GM12801 (cell line): ENCODE data around the gene ZCCHC14.

Experiments used
- TF ChIP-seq, protein P1 (sequence below): IDR thresholded peaks from one replicate; pipeline ENCODE4 v1.5.1; 2011; ENCODE audit warnings: control low read depth; ENCODE audit not compliant: insufficient read length; ENCODE audit errors: extremely low read depth

The ZCCHC14 gene

DNA sequence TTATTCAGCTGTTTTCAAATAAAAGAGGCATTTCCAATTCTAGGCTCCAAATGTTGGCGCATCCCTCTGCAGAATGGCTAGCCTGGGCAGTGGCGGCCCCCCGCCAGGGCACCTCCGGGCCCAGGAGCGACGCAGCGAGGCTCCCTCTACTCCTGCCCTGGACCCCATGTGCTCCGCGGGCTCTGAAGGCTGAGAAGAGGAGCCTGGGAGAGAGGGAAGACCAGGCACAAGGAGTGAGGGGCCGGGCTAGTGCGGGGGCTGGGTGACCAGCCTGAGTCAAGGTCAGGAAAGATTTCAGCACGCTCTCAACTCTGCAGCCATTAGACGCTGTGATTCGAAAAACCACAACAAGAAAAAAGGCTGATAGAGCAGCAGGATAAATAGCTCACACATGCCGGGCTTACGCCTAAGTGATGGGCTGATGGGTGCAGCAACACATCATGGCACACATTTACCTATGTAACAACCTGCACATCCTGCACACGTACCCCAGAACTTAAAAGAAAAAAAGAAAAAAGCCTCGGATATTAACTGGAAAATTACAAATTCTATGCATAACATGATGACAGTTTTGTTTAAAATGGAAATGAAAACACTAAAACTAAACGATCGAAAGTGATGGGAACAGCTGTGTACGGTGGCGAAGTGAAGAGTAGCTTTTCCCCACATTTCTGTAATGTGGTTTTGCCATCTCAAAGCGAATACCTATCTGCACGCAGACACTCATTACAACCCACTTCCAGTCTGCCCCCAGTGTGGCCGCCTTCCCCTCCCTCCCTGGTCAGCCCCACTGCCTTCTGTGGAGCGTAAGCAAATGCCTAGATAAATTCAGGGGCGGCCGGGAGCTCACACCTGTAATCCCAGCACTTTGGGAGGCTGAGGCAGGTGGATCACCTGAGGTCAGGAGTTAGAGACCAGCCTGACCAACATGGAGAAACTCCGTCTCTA lies 56.3 kb downstream of the ZCCHC14 start:
- TF ChIP-seq, protein P1, sequence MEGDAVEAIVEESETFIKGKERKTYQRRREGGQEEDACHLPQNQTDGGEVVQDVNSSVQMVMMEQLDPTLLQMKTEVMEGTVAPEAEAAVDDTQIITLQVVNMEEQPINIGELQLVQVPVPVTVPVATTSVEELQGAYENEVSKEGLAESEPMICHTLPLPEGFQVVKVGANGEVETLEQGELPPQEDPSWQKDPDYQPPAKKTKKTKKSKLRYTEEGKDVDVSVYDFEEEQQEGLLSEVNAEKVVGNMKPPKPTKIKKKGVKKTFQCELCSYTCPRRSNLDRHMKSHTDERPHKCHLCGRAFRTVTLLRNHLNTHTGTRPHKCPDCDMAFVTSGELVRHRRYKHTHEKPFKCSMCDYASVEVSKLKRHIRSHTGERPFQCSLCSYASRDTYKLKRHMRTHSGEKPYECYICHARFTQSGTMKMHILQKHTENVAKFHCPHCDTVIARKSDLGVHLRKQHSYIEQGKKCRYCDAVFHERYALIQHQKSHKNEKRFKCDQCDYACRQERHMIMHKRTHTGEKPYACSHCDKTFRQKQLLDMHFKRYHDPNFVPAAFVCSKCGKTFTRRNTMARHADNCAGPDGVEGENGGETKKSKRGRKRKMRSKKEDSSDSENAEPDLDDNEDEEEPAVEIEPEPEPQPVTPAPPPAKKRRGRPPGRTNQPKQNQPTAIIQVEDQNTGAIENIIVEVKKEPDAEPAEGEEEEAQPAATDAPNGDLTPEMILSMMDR, result no peak

DNA sequence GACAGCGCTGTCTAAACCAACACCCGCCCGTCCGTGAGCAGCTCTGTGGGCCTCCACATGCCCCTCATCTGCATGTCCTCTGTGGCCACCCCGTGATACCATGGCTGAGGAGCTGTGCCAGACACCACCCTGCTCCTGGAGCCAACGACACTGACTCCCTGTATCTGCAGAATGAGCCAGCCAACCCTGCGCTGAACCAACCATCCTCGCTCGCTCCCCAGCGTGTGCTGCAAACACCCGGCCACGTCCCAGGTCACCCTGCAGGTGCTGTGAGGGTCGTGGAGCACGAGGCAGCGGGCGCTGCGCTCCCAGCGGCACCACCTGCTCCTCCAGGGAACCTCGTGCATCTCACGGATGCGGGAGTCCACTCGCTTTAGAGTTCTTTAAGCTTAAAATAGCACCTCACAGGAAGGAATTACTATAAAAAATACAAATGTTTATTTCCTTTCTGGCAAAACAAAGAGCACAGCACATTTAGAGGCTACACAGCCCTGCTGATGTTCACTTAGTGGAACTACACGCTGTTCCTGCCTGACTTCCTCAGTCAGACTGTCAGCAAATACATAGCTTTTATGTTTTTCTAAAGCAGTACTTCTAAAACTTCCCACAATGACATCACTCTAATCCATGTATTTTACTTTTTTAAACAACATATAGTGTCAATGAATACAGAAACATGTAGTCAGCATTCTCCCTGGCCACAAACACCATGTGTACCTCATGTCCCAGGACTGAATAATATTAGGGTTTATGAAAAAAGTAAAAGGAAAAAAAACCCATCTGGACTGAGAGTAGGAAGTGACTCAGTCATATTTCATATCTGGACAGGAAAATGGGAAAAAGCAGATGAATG lies 57.2 kb downstream of the ZCCHC14 start:
- TF ChIP-seq, protein P1, result no peak

DNA sequence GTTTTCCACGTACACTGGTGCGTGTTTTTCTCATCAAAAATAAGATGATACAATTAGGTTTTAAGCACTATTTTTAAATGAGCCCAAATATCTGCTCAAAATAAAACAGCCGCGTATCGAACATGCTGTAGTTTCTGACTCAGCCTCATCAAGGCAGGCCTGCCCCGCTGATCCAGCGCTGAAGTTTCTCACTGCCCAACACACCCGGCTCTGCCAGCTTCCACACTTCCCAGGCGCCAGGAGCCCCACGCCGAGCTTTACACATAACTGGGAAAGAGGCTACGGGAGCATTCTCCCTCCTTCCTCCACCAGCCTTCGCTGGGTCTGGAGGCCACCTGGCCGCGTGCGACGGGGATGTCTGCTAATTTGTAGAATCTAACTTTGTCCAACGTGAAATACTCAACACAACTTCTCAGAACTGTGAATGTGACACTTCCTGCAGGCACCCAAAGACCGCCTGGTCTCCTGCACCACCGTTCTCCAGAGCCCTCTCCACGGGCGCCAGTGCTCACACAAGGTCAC lies 58.6 kb downstream of the ZCCHC14 start:
- TF ChIP-seq, protein P1, result no peak

DNA sequence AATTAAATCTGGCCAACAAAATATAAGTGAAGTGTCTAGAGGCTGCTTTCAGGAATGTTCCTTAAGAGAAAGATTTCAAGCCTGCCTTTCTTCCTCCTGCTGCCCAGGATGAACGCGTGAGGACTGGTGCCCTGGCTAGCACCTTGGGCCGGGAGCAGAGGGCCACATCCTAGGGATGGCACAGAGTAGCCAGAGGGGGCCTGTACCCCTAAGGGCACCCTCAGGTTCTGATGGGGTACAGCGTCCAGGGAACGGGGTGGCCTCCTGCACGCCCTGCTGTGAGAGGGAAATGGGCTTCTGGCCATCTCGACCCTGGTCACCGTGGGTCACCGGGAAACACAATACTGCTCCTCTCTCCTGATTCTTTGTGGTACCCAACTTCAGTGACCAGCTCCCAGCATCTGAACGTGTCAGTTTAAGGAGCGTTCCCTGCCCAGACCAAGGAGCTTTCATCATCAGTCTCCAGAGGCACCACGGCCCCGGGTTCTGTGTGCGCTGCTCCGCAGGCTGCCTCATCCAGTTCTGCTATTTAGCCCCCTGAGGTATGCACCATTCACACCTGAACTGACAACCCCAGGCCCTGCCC lies 60.4 kb downstream of the ZCCHC14 start:
- TF ChIP-seq, protein P1, result no peak

DNA sequence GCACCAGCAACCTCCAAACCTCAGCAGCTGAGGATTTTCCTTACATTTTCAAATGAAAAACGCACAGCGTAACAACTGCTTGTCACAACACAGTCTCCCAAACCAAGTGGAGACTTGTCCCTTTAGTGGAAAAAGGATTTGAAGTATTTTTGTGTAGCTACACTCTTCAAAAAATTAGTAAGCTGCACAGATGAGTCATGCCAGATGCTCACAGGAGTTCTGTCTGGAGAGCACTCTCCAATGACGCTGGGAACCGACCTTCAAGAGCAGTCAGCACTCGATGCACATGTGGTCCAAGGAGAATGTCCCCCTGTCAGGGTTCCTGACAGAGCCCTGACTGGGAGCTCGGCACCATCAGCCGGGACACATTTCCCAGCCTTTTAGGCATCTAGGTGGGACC lies 60.9 kb downstream of the ZCCHC14 start:
- TF ChIP-seq, protein P1, result no peak

DNA sequence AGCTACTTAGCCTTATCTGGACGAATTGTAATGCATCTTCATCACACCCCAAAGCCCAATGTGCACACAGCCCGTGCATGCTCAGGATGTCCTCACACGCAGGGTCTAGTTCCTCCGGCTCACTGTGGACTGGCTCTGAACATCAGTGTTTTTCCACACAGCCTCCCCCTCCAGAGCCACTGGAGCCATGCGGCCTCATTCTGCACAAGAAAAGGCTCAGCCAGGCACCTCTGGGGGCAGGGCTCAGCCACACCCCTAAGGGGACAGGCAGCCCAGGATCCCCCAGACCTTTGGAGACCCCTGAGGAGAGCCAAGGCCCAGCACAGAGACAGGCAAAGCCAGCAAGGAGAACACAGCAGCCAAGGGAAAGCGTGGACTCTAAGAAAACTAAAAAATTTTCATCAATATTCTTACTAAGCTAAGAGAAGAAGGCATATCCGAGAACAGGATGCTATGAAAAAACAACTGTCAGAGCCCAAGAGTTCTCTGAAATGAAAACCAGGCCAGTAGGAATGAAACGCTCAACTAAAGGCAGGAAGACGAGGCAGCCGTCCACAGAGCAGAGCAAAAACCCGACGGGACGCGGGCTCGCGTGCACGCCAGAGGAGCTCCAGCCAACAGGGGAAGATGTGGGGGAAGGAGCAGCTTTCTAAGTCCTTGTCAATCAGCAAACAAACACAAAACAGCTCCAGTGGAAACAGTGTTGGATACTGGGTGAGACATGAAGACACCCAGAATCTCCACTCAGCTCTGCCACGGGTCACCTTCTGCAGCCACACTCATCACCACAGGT lies 66.2 kb downstream of the ZCCHC14 start:
- TF ChIP-seq, protein P1, result no peak
